OCI-M1 (cell line): ENCODE data around the gene CLCNKB.

Source experiments
- DNase-seq: peaks from one replicate; lab custom pipeline; 2025; lab: John Stamatoyannopoulos, UW

CLCNKB gene

GRCh38 chr1:16095447-16095846, 51.9 kb downstream of the CLCNKB start:
- DNase-seq = no peak

- no peak for DNase-seq
Observed at GRCh38 chr1:16099412-16099811, 55.8 kb downstream of the CLCNKB start.

DNA sequence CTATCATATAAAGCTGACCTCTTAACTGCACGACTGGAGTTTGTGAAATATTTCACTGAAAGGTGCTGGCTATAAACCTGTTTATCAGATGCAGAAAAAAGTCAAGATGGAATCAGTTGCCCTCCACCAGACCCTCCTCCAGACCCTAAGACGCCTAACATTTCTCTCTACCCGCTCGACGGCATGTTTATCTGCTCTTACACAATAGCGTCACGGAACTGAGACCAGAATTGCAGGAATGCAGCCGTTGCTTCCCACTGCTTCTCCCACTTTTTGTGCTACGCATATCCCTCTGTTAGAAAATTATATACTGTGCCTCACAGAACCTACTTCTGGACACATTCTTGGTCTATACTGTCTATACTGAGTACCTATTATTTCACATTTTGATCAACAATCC, 58.0 kb downstream of the CLCNKB start:
- DNase-seq = no peak
